Activated CD4-positive, alpha-beta memory T cell treated with anti-CD3 and anti-CD28 coated beads for 36 hours (primary cell): Measurements from ENCODE around the gene MPDZ. TPM values are rescaled to one million over a fixed set of nuclear protein-coding genes. Genes with fewer than 3 reads are reported as not detected.

Experiments
- CTCF ChIA-PET: fragments of 350-600 bp; sonication (Branson Sonifier 250); formaldehyde crosslinking; loops from one replicate; lab custom pipeline; 2021; ENCODE audit warnings: antibody characterized with exemption, inconsistent platforms; lab: Charles Lee
- POLR2A ChIA-PET: fragments of 350-600 bp; sonication (Branson Sonifier 250); formaldehyde crosslinking; loops from one replicate; lab custom pipeline; 2021; ENCODE audit warnings: antibody characterized with exemption; lab: Charles Lee
- DNase-seq: peaks from one replicate; pipeline ENCODE4 v3.0.0-alpha.2; 2020
- H3K27ac Mint-ChIP-seq: one replicate; pipeline ENCODE4 v1.8.0; 2021; ENCODE audit warnings: mixed read lengths
- H3K27me3 Mint-ChIP-seq: one replicate; pipeline ENCODE4 v1.8.0; 2021; ENCODE audit warnings: mixed read lengths
- H3K36me3 Mint-ChIP-seq: one replicate; pipeline ENCODE4 v1.8.0; 2021; ENCODE audit warnings: mixed read lengths
- H3K4me1 Mint-ChIP-seq: one replicate; pipeline ENCODE4 v1.8.0; 2021; ENCODE audit warnings: low read depth, mixed read lengths
- H3K4me3 Mint-ChIP-seq: one replicate; pipeline ENCODE4 v1.8.0; 2021; ENCODE audit warnings: mild to moderate bottlenecking, mixed read lengths
- H3K9me3 Mint-ChIP-seq: one replicate; pipeline ENCODE4 v1.8.0; 2021; ENCODE audit warnings: mixed read lengths
- intact Hi-C: fragments of 100-400 bp; cut with micrococcal nuclease; formaldehyde crosslinking; loops from one replicate; pipeline ENCODE4 v1.15.1; 2023
- total RNA-seq, 2 experiments: library from RNA; stranded (reverse); gene quantifications; one replicate each; pipeline ENCODE4 v1.2.3, GENCODE V29; 2021

The MPDZ gene
- total RNA-seq, 2 experiments from 2014 or later: not detected

- H3K4me3 Mint-ChIP-seq: no peak overlapping the region
- H3K9me3 Mint-ChIP-seq: peaks cover 6% of the 10 kb centered on the region
- ChIA-PET CTCF (no interaction called here), POLR2A (no interaction called here)
- no peaks in the 10 kb centered on the region for H3K36me3 Mint-ChIP-seq
- no peak for DNase-seq
- no peaks in the 10 kb centered on the region for H3K27me3 Mint-ChIP-seq
- H3K27ac Mint-ChIP-seq: no peak overlapping the region
- H3K4me1 Mint-ChIP-seq: no peaks in the 10 kb centered on the region
- intact Hi-C loops: loop anchor here (10.0 kb wide), 1 partner anchor 719 kb away; no protein-coding TSS in a partner anchor
Observed at GRCh38 chr9:13116292-13116691, 163.2 kb downstream of the MPDZ start.

GRCh38 chr9:13113751-13114150 lies 165.7 kb downstream of the MPDZ start:
- Mint-ChIP-seq H3K9me3 (peaks cover 6% of the 10 kb centered on the region), H3K27me3 (no peaks in the 10 kb centered on the region), H3K4me1 (no peaks in the 10 kb centered on the region), H3K4me3 (no peak overlapping the region), H3K36me3 (no peaks in the 10 kb centered on the region), H3K27ac (no peak overlapping the region)
- DNase-seq: no peak
- ChIA-PET CTCF (no interaction called here), POLR2A (no interaction called here)
- intact Hi-C loops: loop anchor here (10.0 kb wide), 1 partner anchor 721 kb away; no protein-coding TSS in a partner anchor

- H3K27me3 Mint-ChIP-seq: no peaks in the 10 kb centered on the region
- ChIA-PET POLR2A (no interaction called here), CTCF (no interaction called here)
- no peaks in the 10 kb centered on the region for H3K36me3 Mint-ChIP-seq
- no peak for DNase-seq
- H3K27ac Mint-ChIP-seq: no peak overlapping the region
- intact Hi-C loops: loop anchor here (10.0 kb wide), 1 partner anchor 722 kb away; no protein-coding TSS in a partner anchor
- no peaks in the 10 kb centered on the region for H3K4me1 Mint-ChIP-seq
- H3K4me3 Mint-ChIP-seq: no peak overlapping the region
- peaks cover 4% of the 10 kb centered on the region for H3K9me3 Mint-ChIP-seq
Observed at GRCh38 chr9:13113216-13113615, 166.3 kb downstream of the MPDZ start.

GRCh38 chr9:13111778-13112177 lies 167.7 kb downstream of the MPDZ start:
- Mint-ChIP-seq H3K36me3 (no peaks in the 10 kb centered on the region), H3K4me1 (no peaks in the 10 kb centered on the region), H3K4me3 (no peak overlapping the region), H3K27me3 (no peaks in the 10 kb centered on the region), H3K27ac (no peak overlapping the region), H3K9me3 (peaks cover 3% of the 10 kb centered on the region)
- intact Hi-C loops: loop anchor here (10.0 kb wide), 1 partner anchor 723 kb away; no protein-coding TSS in a partner anchor
- ChIA-PET POLR2A (no interaction called here), CTCF (no interaction called here)
- no peak for DNase-seq

GRCh38 chr9:13110766-13111417 lies 168.6 kb downstream of the MPDZ start:
- POLR2A ChIA-PET: no interaction called here
- CTCF ChIA-PET: no interaction called here
- H3K27me3 Mint-ChIP-seq: no peaks in the 10 kb centered on the region
- intact Hi-C loops: loop anchor here (10.0 kb wide), 1 partner anchor 724 kb away; no protein-coding TSS in a partner anchor
- no peaks in the 10 kb centered on the region for H3K4me1 Mint-ChIP-seq
- DNase-seq: no peak
- H3K27ac Mint-ChIP-seq: no peak overlapping the region
- H3K36me3 Mint-ChIP-seq: no peaks in the 10 kb centered on the region
- peaks cover 3% of the 10 kb centered on the region for H3K9me3 Mint-ChIP-seq
- H3K4me3 Mint-ChIP-seq: no peak overlapping the region

GRCh38 chr9:13109781-13110180 lies 169.7 kb downstream of the MPDZ start:
- ChIA-PET POLR2A (no interaction called here), CTCF (no interaction called here)
- Mint-ChIP-seq H3K27ac (no peak overlapping the region), H3K9me3 (peaks cover 3% of the 10 kb centered on the region), H3K36me3 (no peaks in the 10 kb centered on the region), H3K4me3 (no peak overlapping the region), H3K4me1 (no peaks in the 10 kb centered on the region), H3K27me3 (no peaks in the 10 kb centered on the region)
- no peak for DNase-seq
- intact Hi-C loops: loop anchor here (10.0 kb wide), 1 partner anchor 725 kb away; no protein-coding TSS in a partner anchor

- ChIA-PET POLR2A (no interaction called here), CTCF (no interaction called here)
- no peak for DNase-seq
- Mint-ChIP-seq H3K27me3 (no peaks in the 10 kb centered on the region), H3K9me3 (peaks cover 7% of the 10 kb centered on the region), H3K4me3 (no peak overlapping the region), H3K36me3 (no peaks in the 10 kb centered on the region), H3K27ac (no peak overlapping the region), H3K4me1 (no peaks in the 10 kb centered on the region)
- intact Hi-C loops: no loop called here
Observed at GRCh38 chr9:13107008-13107407, 172.5 kb downstream of the MPDZ start.

GRCh38 chr9:13100914-13101572 lies 178.4 kb downstream of the MPDZ start:
- POLR2A ChIA-PET: no interaction called here
- Mint-ChIP-seq H3K9me3 (peaks cover 4% of the 10 kb centered on the region), H3K27ac (no peak overlapping the region), H3K4me1 (no peaks in the 10 kb centered on the region), H3K4me3 (no peak overlapping the region), H3K27me3 (no peaks in the 10 kb centered on the region), H3K36me3 (no peaks in the 10 kb centered on the region)
- CTCF ChIA-PET: no interaction called here
- intact Hi-C loops: no loop called here
- no peak for DNase-seq

GRCh38 chr9:13095056-13095455 lies 184.4 kb downstream of the MPDZ start:
- Mint-ChIP-seq H3K27me3 (no peaks in the 10 kb centered on the region), H3K36me3 (no peaks in the 10 kb centered on the region), H3K4me3 (no peak overlapping the region), H3K9me3 (peaks cover 3% of the 10 kb centered on the region), H3K27ac (no peak overlapping the region), H3K4me1 (no peaks in the 10 kb centered on the region)
- CTCF ChIA-PET: no interaction called here
- DNase-seq: no peak
- intact Hi-C loops: no loop called here
- POLR2A ChIA-PET: no interaction called here

- intact Hi-C loops: no loop called here
- H3K27me3 Mint-ChIP-seq: no peaks in the 10 kb centered on the region
- POLR2A ChIA-PET: no interaction called here
- no peaks in the 10 kb centered on the region for H3K4me1 Mint-ChIP-seq
- H3K4me3 Mint-ChIP-seq: no peak overlapping the region
- peaks cover 7% of the 10 kb centered on the region for H3K9me3 Mint-ChIP-seq
- DNase-seq: no peak
- H3K36me3 Mint-ChIP-seq: no peaks in the 10 kb centered on the region
- CTCF ChIA-PET: no interaction called here
- H3K27ac Mint-ChIP-seq: no peak overlapping the region
Observed at GRCh38 chr9:13090628-13091027, 188.9 kb downstream of the MPDZ start.

GRCh38 chr9:13089666-13090065 lies 189.8 kb downstream of the MPDZ start:
- intact Hi-C loops: loop anchor here (5.0 kb wide), 1 partner anchor 372 kb away; no protein-coding TSS in a partner anchor
- DNase-seq: no peak
- Mint-ChIP-seq H3K4me1 (no peaks in the 10 kb centered on the region), H3K27me3 (no peaks in the 10 kb centered on the region), H3K9me3 (peaks cover 7% of the 10 kb centered on the region), H3K4me3 (no peak overlapping the region), H3K27ac (no peak overlapping the region), H3K36me3 (no peaks in the 10 kb centered on the region)
- ChIA-PET POLR2A (no interaction called here), CTCF (interaction anchor here (0.7 to 0.8 kb wide), 2 partner anchors 44 to 537 kb away, joined by 3 read pairs; no protein-coding TSS in a partner anchor)

GRCh38 chr9:13088720-13089427 lies 190.6 kb downstream of the MPDZ start:
- H3K4me1 Mint-ChIP-seq: no peaks in the 10 kb centered on the region
- H3K27me3 Mint-ChIP-seq: no peaks in the 10 kb centered on the region
- H3K4me3 Mint-ChIP-seq: no peak overlapping the region
- DNase-seq: no peak
- ChIA-PET CTCF (interaction anchor here (0.7 to 1.5 kb wide), 3 partner anchors 45 to 536 kb away, joined by 3 to 4 read pairs (median 3); no protein-coding TSS in a partner anchor), POLR2A (no interaction called here)
- no peak overlapping the region for H3K27ac Mint-ChIP-seq
- intact Hi-C loops: loop anchor here (5.0 kb wide), 1 partner anchor 372 kb away; no protein-coding TSS in a partner anchor
- H3K9me3 Mint-ChIP-seq: peaks cover 6% of the 10 kb centered on the region
- no peaks in the 10 kb centered on the region for H3K36me3 Mint-ChIP-seq
